ENCODE results near the gene CSN2.

The CSN2 gene

DNA sequence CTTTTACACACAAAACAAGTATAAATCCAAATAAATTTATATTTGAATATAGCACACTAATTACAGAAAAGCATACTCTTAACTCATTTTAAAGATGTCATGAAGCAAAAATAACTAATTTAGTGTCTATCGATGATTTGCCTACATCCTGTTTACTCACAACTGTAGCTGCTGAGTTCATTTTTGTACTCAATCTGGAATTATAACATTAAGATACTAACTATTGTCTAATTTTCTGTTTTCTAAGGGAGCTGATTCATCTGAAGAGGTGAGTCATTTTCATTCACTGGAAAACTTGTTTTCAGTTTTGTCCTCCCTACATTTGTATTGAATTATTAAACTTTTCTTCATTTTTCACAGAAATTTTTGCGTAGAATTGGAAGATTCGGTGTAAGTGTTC lies 33.9 kb upstream of the CSN2 start:
- Histone ChIP-seq H3K4me3 (ENCODE audit: low read depth, low read length) (no peak overlapping the region), H3K27ac (ENCODE audit: low read depth, low read length) (no peak overlapping the region), H3K4me2 (ENCODE audit: low read length) (no peak overlapping the region), H4K12ac (ENCODE audit: low read depth, low read length) (no peak overlapping the region), H3K27me3 (ENCODE audit: insufficient read depth, low read length) (no peaks in the 10 kb centered on the region), H3K4ac (ENCODE audit: low read depth, low read length) (no peak overlapping the region), H3K23ac (ENCODE audit: low read length) (no peak overlapping the region), H2BK120ac (ENCODE audit: insufficient read depth, low read length, poor library complexity) (no peak overlapping the region), H3K9ac (ENCODE audit: low read length) (no peak overlapping the region), H2BK5ac (ENCODE audit: low read depth, low read length, poor library complexity) (no peak overlapping the region), H3K9me3 (ENCODE audit: insufficient read depth, low read depth, low read length) (no peaks in the 10 kb centered on the region), H4K91ac (ENCODE audit: low read depth, low read length) (no peak overlapping the region), H3K79me2 (ENCODE audit: control insufficient read depth, insufficient read depth, low read length, poor library complexity) (no peaks in the 10 kb centered on the region), H3K79me1 (ENCODE audit: low read length) (no peaks in the 10 kb centered on the region), H2AFZ (ENCODE audit: insufficient read depth, low read length, poor library complexity) (no peak overlapping the region), H4K8ac (ENCODE audit: low read depth, low read length) (no peak overlapping the region), H3K18ac (ENCODE audit: low read length) (no peak overlapping the region), H2BK12ac (ENCODE audit: low read length) (no peak overlapping the region), H2AK5ac (ENCODE audit: low read length) (no peak overlapping the region), H3K14ac (ENCODE audit: low read length) (no peak overlapping the region), H3K36me3 (ENCODE audit: control insufficient read depth in 1 of 2, insufficient read depth in 2 of 2, low read length in 2 of 2) (no peaks in the 10 kb centered on the region), H3K4me1 (ENCODE audit: control insufficient read depth in 1 of 2, insufficient read depth in 2 of 2, low read length in 2 of 2) (no peaks in the 10 kb centered on the region)
- DNase-seq: no peak
- no CpG with 5 or more reads among the region's 3 CpGs for WGBS (ENCODE audit: extremely low coverage, insufficient coverage, insufficient read length)

DNA sequence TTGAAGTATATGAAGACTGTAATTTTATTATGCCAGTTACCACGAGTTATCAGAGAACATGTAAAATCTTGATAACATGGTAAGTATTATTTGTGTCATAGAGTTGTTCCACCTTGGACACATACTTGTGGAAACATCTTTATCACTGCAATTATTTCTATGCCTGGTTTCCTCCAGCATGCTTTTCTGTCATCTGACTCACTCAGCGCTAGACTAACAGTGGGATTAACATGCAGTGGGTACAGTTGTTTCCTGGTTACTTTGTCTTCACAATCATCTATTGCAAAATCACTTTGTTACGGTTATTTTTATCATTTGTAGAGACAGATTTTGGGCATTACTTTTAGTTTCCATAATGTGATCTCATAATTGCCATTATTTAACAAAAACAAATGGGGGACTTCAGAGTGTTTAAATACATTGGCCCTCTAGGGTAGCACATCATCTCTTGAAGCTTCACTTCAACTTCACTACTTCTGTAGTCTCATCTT lies 30.0 kb upstream of the CSN2 start, which contains the start of gene STATH:
TSS of gene STATH (plus strand) at position 441 of the 491 bp plus-strand sequence. CDS start 2,472 bp downstream, outside the sequence.
- Histone ChIP-seq H3K79me2 (ENCODE audit: control insufficient read depth, insufficient read depth, low read length, poor library complexity) (no peaks in the 10 kb centered on the region), H3K36me3 (ENCODE audit: control insufficient read depth in 1 of 2, insufficient read depth in 2 of 2, low read length in 2 of 2) (no peaks in the 10 kb centered on the region), H2AK5ac (ENCODE audit: low read length) (no peak within 1 kb of the TSS), H3K9ac (ENCODE audit: low read length) (no peak within 1 kb of the TSS), H3K27ac (ENCODE audit: low read depth, low read length) (no peak within 1 kb of the TSS), H2BK12ac (ENCODE audit: low read length) (no peak within 1 kb of the TSS), H3K23ac (ENCODE audit: low read length) (no peak within 1 kb of the TSS), H3K4me1 (ENCODE audit: control insufficient read depth in 1 of 2, insufficient read depth in 2 of 2, low read length in 2 of 2) (no peaks in the 10 kb centered on the region), H4K91ac (ENCODE audit: low read depth, low read length) (no peak within 1 kb of the TSS), H2BK5ac (ENCODE audit: low read depth, low read length, poor library complexity) (no peak within 1 kb of the TSS), H3K4me2 (ENCODE audit: low read length) (no peak within 1 kb of the TSS), H3K14ac (ENCODE audit: low read length) (no peak within 1 kb of the TSS), H2BK120ac (ENCODE audit: insufficient read depth, low read length, poor library complexity) (no peak within 1 kb of the TSS), H2AFZ (ENCODE audit: insufficient read depth, low read length, poor library complexity) (no peak within 1 kb of the TSS), H4K12ac (ENCODE audit: low read depth, low read length) (no peak within 1 kb of the TSS), H3K9me3 (ENCODE audit: insufficient read depth, low read depth, low read length) (no peaks in the 10 kb centered on the region), H3K79me1 (ENCODE audit: low read length) (no peaks in the 10 kb centered on the region), H3K4me3 (ENCODE audit: low read depth, low read length) (no peak within 1 kb of the TSS), H3K18ac (ENCODE audit: low read length) (no peak within 1 kb of the TSS), H3K27me3 (ENCODE audit: insufficient read depth, low read length) (no peaks in the 10 kb centered on the region), H3K4ac (ENCODE audit: low read depth, low read length) (no peak within 1 kb of the TSS), H4K8ac (ENCODE audit: low read depth, low read length) (no peak within 1 kb of the TSS)
- WGBS (ENCODE audit: extremely low coverage, insufficient coverage, insufficient read length): no CpG with 5 or more reads among the region's 3 CpGs
- DNase-seq: peak in 1 of 2 donors; percentile 3

DNA sequence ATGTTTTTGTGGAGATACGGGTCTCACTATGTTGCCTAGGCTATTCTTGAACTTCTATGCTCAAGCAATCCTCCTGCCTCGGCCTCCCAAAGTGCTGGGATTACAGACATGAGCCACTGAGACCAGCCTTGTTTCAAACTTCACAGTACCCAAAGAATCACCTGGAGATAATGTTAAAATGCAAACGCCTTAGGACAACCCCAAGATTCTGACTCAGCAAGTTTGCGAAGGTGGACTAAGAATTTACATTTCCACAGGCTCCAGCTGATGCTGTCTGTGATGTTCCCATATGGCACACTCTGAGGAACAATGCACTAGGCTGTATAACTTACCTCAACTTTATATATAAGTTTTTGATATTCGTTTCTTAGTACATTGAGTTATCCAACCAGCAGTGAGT lies 29.3 kb upstream of the CSN2 start:
- no peak for DNase-seq
- no peak overlapping the region for H4K12ac ChIP-seq (ENCODE audit: low read depth, low read length)
- no peaks in the 10 kb centered on the region for H3K4me1 ChIP-seq (ENCODE audit: control insufficient read depth in 1 of 2, insufficient read depth in 2 of 2, low read length in 2 of 2)
- no peak overlapping the region for H4K8ac ChIP-seq (ENCODE audit: low read depth, low read length)
- no peaks in the 10 kb centered on the region for H3K36me3 ChIP-seq (ENCODE audit: control insufficient read depth in 1 of 2, insufficient read depth in 2 of 2, low read length in 2 of 2)
- no peak overlapping the region for H3K4me3 ChIP-seq (ENCODE audit: low read depth, low read length)
- H3K27me3 ChIP-seq (ENCODE audit: insufficient read depth, low read length): no peaks in the 10 kb centered on the region
- H2BK5ac ChIP-seq (ENCODE audit: low read depth, low read length, poor library complexity): no peak overlapping the region
- no peak overlapping the region for H3K14ac ChIP-seq (ENCODE audit: low read length)
- H3K9me3 ChIP-seq (ENCODE audit: insufficient read depth, low read depth, low read length): no peaks in the 10 kb centered on the region
- H3K4ac ChIP-seq (ENCODE audit: low read depth, low read length): no peak overlapping the region
- no CpG with 5 or more reads among the region's 5 CpGs for WGBS (ENCODE audit: extremely low coverage, insufficient coverage, insufficient read length)
- no peaks in the 10 kb centered on the region for H3K79me2 ChIP-seq (ENCODE audit: control insufficient read depth, insufficient read depth, low read length, poor library complexity)
- H2AFZ ChIP-seq (ENCODE audit: insufficient read depth, low read length, poor library complexity): no peak overlapping the region
- H3K4me2 ChIP-seq (ENCODE audit: low read length): no peak overlapping the region
- no peak overlapping the region for H3K23ac ChIP-seq (ENCODE audit: low read length)
- no peak overlapping the region for H2BK12ac ChIP-seq (ENCODE audit: low read length)
- H2AK5ac ChIP-seq (ENCODE audit: low read length): no peak overlapping the region
- H2BK120ac ChIP-seq (ENCODE audit: insufficient read depth, low read length, poor library complexity): no peak overlapping the region
- H3K9ac ChIP-seq (ENCODE audit: low read length): no peak overlapping the region
- no peaks in the 10 kb centered on the region for H3K79me1 ChIP-seq (ENCODE audit: low read length)
- no peak overlapping the region for H3K27ac ChIP-seq (ENCODE audit: low read depth, low read length)
- no peak overlapping the region for H3K18ac ChIP-seq (ENCODE audit: low read length)
- no peak overlapping the region for H4K91ac ChIP-seq (ENCODE audit: low read depth, low read length)

DNA sequence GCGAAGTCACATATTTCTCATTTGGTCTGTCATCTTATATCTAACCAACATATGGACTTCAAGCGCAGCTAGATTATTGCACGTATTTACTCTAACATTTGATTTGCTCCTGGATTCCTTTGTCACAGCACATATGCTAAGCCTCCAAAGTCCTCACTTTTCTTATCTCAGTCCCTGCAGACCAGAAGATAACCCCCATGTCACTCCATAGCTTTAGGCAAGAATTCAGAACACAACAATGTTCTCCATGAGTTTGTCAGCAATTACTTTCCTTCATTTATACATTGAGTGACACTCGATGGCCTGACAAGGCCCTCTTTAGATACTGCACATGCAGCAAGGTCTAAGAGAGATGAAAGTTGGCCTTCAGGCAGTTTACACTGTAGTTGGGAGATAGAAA lies 25.5 kb upstream of the CSN2 start:
- H3K14ac ChIP-seq (ENCODE audit: low read length): no peak overlapping the region
- no peaks in the 10 kb centered on the region for H3K9me3 ChIP-seq (ENCODE audit: insufficient read depth, low read depth, low read length)
- H3K23ac ChIP-seq (ENCODE audit: low read length): no peak overlapping the region
- no peaks in the 10 kb centered on the region for H3K79me2 ChIP-seq (ENCODE audit: control insufficient read depth, insufficient read depth, low read length, poor library complexity)
- no peaks in the 10 kb centered on the region for H3K27me3 ChIP-seq (ENCODE audit: insufficient read depth, low read length)
- no peak overlapping the region for H3K4me2 ChIP-seq (ENCODE audit: low read length)
- H2BK12ac ChIP-seq (ENCODE audit: low read length): no peak overlapping the region
- H3K4me1 ChIP-seq (ENCODE audit: control insufficient read depth in 1 of 2, insufficient read depth in 2 of 2, low read length in 2 of 2): no peaks in the 10 kb centered on the region
- no CpG with 5 or more reads among the region's 4 CpGs for WGBS (ENCODE audit: extremely low coverage, insufficient coverage, insufficient read length)
- H3K18ac ChIP-seq (ENCODE audit: low read length): no peak overlapping the region
- H3K4ac ChIP-seq (ENCODE audit: low read depth, low read length): no peak overlapping the region
- no peak overlapping the region for H2BK5ac ChIP-seq (ENCODE audit: low read depth, low read length, poor library complexity)
- H3K36me3 ChIP-seq (ENCODE audit: control insufficient read depth in 1 of 2, insufficient read depth in 2 of 2, low read length in 2 of 2): no peaks in the 10 kb centered on the region
- no peak overlapping the region for H4K8ac ChIP-seq (ENCODE audit: low read depth, low read length)
- no peak overlapping the region for H3K27ac ChIP-seq (ENCODE audit: low read depth, low read length)
- no peaks in the 10 kb centered on the region for H3K79me1 ChIP-seq (ENCODE audit: low read length)
- H4K12ac ChIP-seq (ENCODE audit: low read depth, low read length): no peak overlapping the region
- H4K91ac ChIP-seq (ENCODE audit: low read depth, low read length): no peak overlapping the region
- H3K4me3 ChIP-seq (ENCODE audit: low read depth, low read length): no peak overlapping the region
- no peak overlapping the region for H3K9ac ChIP-seq (ENCODE audit: low read length)
- no peak overlapping the region for H2AFZ ChIP-seq (ENCODE audit: insufficient read depth, low read length, poor library complexity)
- no peak for DNase-seq
- H2AK5ac ChIP-seq (ENCODE audit: low read length): no peak overlapping the region
- H2BK120ac ChIP-seq (ENCODE audit: insufficient read depth, low read length, poor library complexity): no peak overlapping the region
